D721Med (cell line): ENCODE data around the gene RAB1B.

Source experiments
- DNase-seq: peaks from one replicate; pipeline ENCODE4 v3.0.0; 2011; ENCODE audit warnings: low spot score; ENCODE audit not compliant: insufficient read length
- FAIRE-seq: peaks from 2 replicates; lab custom pipeline; 2011; peaks lifted over from hg19 to GRCh38; lab: Jason Lieb, UNC
- CTCF ChIP-seq: IDR thresholded peaks from 2 replicates; pipeline ENCODE4 v1.5.1; 2012; ENCODE audit warnings: mild to moderate bottlenecking, control low read depth; ENCODE audit not compliant: insufficient read depth; ENCODE audit errors: missing control alignments

Gene RAB1B

DNA sequence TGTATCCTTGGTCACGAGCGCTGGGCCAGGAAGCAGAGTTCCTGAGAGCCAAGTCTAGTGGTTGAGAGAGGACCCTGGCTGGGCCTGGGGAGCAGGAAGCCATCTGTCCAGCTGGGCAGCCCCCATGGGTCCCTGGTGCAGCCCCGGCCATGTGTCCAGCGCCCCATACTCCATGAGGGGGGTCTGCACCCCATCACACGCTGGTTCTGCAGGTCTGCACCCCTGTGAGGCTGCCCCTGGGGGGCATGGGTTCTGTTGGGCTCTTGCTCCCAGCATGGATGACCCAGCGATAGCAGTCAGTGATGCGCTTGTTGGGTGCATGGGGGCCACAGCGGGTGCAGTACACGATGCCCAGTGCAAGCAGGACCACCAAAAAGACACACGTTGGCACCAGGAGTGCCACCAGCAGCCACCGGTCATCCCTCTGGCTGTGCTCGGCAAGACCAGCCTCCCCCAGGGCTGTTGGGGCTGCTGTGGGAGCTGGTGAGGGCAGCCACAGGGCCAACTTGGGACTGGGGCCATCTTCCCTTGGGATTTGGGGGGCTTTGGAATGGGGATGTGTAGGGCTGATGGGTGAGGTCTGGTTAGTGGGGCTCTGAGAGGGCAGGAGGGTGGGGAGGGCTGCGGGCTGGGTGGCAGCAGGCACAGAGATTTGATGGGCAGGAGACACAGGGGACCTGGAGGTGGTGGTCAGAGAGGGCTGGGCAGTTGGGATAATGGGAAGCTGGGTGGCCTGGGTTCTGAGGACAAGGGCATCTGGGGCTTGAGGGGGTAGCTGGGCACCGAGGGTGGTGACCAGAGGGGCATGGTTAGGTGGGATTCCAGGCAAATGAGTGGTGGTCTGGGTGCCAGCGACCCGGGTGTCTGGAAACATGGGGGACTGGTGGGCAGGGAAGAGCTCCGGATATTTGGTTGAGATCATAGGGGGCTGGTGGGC lies 46.4 kb downstream of the RAB1B start:
- no peak for FAIRE-seq
- no peak for DNase-seq
- TF ChIP-seq CTCF = no peak

DNA sequence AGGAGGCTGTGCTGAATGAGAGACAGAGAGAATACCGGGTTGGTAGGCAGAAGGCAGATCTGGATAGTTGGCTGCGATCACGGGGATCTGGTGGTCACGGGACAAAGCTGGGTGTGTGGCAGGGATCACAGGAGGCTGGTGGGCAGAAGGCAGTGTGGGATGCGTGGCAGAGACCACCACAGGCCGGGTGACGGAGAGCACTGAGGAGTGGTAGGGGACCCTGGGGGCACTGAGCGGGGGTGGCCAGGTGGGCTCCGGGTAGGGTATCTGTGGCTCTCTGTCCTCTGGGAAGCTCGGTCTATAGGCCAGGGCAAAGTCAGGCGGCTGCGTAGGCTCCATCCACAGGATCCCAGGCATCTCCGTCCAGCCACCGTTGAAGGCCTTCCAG lies 47.1 kb downstream of the RAB1B start:
- no peak for DNase-seq
- no peak for TF ChIP-seq CTCF

GRCh38 chr11:66315921-66316811 lies 47.7 kb downstream of the RAB1B start:
- no peak for TF ChIP-seq CTCF
- no peak for DNase-seq
- no peak for FAIRE-seq

More for the DNA sequence above, 47.1 kb downstream of the RAB1B start:
- no peak for FAIRE-seq

DNA sequence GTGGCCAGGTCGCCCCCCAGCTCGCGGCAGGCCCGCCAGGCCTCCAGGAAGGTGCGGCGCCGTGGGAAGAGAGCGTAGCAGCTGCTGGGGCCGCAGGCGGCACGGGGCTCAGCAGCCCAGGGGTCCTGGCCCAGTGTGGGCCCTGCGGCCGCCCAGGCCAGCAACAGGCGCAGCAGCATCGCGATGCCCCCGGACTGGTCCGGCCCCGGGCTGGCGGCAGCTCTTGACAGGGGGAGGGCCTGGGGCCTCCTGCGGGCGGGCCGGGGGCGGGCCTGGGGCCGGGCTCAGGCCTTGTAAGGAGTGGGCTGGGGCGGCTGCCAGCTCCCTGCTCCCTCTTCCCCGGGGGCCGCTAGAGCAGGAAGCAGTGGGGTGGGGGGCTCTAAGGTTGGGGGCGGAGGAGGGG lies 48.4 kb downstream of the RAB1B start, which contains the start of gene CD248:
Gene CD248 (minus strand): TSS at position 196 of the 403 bp plus-strand sequence. CDS start 17 bp downstream, at position 179.
- DNase-seq = no peak
- no peak for TF ChIP-seq CTCF

DNA sequence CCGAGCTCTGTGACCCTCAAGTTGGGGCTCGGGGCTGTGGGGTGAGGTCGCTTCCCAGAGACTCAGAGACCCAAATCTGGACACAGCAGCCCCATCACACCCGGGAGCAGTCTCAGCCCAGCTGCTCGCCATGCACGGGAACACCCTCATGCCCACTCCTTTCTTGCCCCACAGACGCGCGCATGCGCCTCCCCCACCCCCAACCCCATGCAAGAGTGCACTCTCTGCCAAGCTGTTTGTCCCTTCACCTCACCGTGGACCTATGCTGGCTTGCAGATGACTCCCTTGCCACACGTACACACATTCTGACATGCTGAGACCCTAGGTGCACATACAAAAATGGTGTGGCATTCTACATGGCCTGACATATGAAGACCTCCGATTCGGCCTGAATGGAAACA lies 48.9 kb downstream of the RAB1B start:
- TF ChIP-seq CTCF = no peak
- no peak for DNase-seq
- FAIRE-seq = no peak

More for the DNA sequence above, 48.4 kb downstream of the RAB1B start, which contains the start of gene CD248:
- no peak for FAIRE-seq

DNA sequence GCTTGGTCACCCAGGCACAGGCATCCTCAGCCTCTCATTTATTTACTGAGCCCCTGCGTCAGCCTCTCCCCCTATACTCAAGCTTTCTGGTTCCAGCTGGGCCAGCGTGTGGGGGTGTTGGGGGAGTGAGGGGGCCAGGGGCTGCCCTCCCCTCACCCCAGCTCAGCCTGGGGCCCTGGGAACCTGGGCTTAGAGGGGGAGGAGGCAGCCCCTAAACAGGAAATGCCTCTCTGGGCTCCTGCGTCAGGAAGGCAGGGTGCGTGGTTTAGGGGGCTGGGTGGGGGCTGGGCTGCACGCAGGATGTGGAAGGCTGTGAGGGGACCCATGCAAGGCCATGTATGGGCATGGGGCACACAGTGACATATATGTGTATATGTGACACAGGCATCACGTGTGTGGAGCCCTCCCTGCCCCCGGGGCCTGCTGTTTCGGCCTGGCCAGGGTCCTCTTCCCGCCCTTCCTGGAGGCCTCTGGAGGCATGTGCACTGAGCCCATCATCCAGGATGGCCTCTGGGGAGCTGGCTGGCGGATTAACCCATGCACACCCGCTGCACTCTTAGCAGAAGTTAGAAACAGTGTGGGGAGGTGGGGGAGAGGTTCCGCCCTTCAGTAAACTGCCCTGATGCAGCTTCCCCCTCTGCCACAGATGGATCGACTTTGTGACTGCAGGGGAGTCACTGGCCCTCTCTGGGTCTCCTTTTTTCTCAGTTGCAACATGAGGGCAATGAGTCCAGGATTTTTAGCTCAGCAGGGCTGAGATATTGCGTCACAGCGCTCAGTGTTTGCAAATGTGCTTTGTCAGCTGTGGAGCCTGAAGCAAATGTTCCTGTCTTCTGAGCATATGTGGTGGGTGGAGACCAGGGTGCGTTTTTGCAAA lies 49.5 kb downstream of the RAB1B start:
- DNase-seq (no peak), FAIRE-seq (no peak)
- no peak for TF ChIP-seq CTCF
